ENCODE measurements around the gene ST8SIA4.

Gene ST8SIA4, protein sequence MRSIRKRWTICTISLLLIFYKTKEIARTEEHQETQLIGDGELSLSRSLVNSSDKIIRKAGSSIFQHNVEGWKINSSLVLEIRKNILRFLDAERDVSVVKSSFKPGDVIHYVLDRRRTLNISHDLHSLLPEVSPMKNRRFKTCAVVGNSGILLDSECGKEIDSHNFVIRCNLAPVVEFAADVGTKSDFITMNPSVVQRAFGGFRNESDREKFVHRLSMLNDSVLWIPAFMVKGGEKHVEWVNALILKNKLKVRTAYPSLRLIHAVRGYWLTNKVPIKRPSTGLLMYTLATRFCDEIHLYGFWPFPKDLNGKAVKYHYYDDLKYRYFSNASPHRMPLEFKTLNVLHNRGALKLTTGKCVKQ

DNA sequence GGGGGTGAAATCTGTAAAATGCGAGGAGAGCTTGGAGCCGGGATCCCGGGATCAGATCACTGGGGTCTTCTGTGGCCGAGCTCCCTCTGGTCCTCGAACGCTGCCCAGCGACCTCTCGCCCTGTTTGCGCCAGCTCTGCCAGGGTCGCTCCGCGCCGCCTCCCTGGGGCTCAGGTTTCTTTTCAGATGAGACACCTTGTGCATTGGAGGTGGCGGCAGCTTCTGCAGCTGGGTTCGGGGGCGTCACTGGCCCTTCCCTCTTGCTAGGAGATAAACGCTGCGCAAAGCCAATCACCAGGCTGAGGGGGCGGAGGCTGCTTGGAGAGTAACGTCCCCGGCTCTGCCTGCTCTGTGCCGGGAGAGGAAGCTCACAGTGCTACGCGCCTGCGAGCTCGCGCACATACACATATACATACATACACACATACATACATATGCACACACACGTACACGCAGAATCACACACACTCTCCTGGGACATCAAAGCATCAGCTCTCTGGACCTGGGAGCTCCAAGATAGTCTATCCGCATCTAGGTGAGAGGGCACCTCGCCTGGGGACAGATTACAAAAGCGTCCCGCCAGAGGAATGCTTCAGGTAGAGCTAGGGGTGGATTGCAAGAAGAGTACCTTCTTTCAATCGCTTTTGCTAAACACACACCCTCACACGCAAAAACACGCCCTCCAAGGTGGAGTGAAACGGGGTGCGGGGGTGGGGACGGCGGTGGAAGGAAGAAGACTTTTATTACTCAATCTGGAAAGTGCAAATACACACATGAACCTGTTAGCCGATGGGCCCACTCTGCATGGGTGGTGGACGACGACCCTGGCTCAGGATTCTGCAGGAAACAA is at the start of gene ST8SIA4:
TSS of gene ST8SIA4 (minus strand) at position 244 of the 849 bp plus-strand sequence. CDS start 327 bp downstream, outside the sequence.
- H3K36me3 Mint-ChIP-seq (ENCODE audit: low read depth) = peaks cover 60% of the 10 kb centered on the region
- DNase-seq = peak; percentile 88
- H3K27ac Mint-ChIP-seq = peak within 1 kb of the TSS; percentile 99
- peak within 1 kb of the TSS; percentile 93 for H3K4me3 Mint-ChIP-seq
- H3K4me1 Mint-ChIP-seq (ENCODE audit: low read depth) = peaks cover 47% of the 10 kb centered on the region
- H3K9me3 Mint-ChIP-seq = no peaks in the 10 kb centered on the region
- no peaks in the 10 kb centered on the region for H3K27me3 Mint-ChIP-seq

DNA sequence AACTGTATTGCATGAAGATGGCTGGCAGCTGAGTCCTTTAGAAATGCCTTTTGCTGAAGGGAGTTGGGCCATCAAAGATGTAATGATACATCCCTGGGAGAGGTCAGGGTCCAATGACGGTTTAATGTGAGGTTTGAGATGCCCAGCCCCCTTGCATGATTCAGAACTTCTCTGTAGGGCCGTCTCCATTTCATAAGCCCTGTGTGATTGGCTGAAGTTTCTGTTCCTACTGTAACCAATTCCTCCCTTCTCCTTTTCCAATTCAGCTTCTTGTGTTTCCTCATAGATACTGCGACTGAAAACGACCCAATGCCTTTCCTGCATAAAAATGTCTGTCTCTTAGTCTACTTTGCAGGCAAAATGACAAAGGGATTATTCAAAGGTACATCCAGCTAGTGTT is 47.9 kb upstream of the ST8SIA4 start:
- Mint-ChIP-seq H3K27me3 (no peaks in the 10 kb centered on the region), H3K4me3 (no peak overlapping the region), H3K36me3 (ENCODE audit: low read depth) (peaks cover 3% of the 10 kb centered on the region), H3K4me1 (ENCODE audit: low read depth) (no peaks in the 10 kb centered on the region), H3K27ac (no peak overlapping the region), H3K9me3 (peaks cover 13% of the 10 kb centered on the region)
- no peak for DNase-seq

DNA sequence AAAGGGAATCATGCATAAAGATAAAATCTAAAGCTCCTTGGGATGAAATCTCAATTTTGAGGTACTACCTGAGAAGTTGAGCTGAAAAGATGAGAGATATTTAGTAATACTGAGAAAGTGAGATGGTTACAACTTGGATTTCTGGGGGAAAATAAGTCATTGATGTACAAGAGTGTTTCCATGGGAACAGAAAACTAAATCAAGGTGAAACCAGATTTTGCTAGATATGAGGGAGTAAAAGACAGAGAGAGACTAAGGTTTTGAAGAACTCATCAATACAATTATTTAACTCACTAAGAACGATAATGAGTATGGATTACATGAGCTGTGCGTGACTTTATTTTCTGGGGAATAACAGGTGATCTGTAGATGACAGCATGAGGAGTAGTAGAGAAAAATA is 10.2 kb upstream of the ST8SIA4 start:
- Mint-ChIP-seq H3K4me3 (no peak overlapping the region), H3K9me3 (peaks cover 6% of the 10 kb centered on the region), H3K4me1 (ENCODE audit: low read depth) (peaks cover 32% of the 10 kb centered on the region), H3K36me3 (ENCODE audit: low read depth) (peaks cover 3% of the 10 kb centered on the region), H3K27me3 (no peaks in the 10 kb centered on the region), H3K27ac (peak overlapping the region; percentile 16)
- DNase-seq = no peak

DNA sequence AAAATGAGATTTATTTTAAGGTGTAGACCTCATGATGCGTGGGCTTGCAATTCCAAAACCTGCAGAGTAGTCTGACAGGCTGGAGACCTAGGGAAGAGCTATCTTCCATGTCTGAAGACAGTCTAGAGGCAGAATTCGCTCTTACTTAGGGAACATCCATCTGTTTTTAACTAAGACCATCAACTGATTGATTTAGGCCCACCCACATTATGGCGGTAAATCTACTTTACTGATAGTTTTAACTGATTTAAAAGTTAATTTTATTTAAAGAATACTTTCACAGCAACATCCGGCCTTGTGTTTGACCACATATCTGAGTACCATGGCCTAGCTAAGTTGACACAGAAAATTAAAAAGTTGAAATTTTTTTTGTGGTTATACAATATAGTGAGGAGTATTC is 6.0 kb upstream of the ST8SIA4 start:
- no peak overlapping the region for H3K4me3 Mint-ChIP-seq
- H3K27me3 Mint-ChIP-seq = no peaks in the 10 kb centered on the region
- no peak overlapping the region for H3K27ac Mint-ChIP-seq
- H3K9me3 Mint-ChIP-seq = no peaks in the 10 kb centered on the region
- DNase-seq = no peak
- H3K36me3 Mint-ChIP-seq (ENCODE audit: low read depth) = peaks cover 8% of the 10 kb centered on the region
- H3K4me1 Mint-ChIP-seq (ENCODE audit: low read depth) = peaks cover 55% of the 10 kb centered on the region

DNA sequence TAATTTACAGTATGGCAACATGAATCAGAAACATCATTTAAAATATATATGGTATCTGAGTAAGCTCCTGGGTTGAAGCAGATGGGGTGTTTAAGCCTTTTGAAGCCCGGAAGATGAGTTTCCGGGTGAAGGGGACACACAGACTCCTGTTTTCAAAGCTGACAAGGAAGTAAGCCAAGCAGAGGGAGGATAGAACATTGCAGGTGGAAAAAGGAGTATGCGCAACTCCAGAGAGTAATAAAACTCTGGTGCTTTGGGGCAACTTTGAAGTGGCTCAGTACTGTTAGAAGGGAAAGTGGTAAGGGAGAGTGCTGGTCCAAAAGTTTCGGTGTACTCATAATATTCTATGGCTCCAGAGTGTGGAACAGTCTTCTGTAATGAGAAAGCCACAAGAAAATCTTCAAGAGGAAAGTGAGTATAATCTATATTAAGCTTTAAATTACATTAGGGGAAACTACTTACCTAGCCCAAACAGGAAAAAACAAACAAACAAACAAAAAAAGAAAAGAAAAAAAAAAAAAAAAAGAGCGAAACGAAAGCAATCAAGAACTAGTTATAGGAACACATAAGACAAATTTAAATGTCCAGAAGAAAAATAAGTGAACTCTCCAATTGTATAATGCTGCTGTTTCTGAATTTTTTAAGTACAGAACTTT is 2.3 kb upstream of the ST8SIA4 start:
- H3K9me3 Mint-ChIP-seq = no peaks in the 10 kb centered on the region
- no peaks in the 10 kb centered on the region for H3K27me3 Mint-ChIP-seq
- H3K4me1 Mint-ChIP-seq (ENCODE audit: low read depth) = peaks cover 41% of the 10 kb centered on the region
- peak overlapping the region; percentile 99 for H3K27ac Mint-ChIP-seq
- DNase-seq = no peak
- peak overlapping the region; percentile 93 for H3K4me3 Mint-ChIP-seq
- H3K36me3 Mint-ChIP-seq (ENCODE audit: low read depth) = peaks cover 40% of the 10 kb centered on the region

DNA sequence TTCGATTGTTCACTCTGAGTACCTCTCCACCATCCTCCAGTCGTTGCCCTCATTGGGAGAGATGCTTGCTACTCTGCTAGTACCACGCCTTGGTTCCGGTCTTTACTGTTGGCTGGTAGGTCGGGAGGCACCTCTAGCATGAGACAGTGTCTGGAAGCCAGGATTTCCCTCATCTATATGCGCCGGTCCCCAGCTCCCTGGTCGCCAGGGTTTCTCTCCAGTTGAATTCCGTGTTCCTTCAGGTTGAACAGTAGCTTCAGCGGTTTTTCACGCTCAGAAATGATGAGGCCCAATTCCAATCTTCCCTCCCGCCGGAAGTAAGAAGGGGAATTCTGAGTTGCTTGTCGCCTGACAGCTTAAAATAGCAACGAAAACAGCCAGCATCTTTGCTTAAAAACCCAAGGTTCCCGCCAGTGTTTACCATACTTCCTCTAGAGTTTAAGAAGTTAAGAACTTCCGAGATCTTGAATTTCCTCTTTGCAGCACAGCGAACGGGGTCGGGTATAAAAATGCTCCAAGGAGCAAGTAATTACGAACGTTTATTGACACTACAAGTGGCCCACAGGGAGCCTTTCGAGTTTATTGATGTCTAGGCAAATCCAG is 1.3 kb upstream of the ST8SIA4 start:
- Mint-ChIP-seq H3K9me3 (no peaks in the 10 kb centered on the region), H3K4me1 (ENCODE audit: low read depth) (peaks cover 40% of the 10 kb centered on the region), H3K4me3 (peak overlapping the region; percentile 93), H3K27me3 (no peaks in the 10 kb centered on the region), H3K27ac (peak overlapping the region; percentile 99), H3K36me3 (ENCODE audit: low read depth) (peaks cover 50% of the 10 kb centered on the region)
- DNase-seq = peak; percentile 67

DNA sequence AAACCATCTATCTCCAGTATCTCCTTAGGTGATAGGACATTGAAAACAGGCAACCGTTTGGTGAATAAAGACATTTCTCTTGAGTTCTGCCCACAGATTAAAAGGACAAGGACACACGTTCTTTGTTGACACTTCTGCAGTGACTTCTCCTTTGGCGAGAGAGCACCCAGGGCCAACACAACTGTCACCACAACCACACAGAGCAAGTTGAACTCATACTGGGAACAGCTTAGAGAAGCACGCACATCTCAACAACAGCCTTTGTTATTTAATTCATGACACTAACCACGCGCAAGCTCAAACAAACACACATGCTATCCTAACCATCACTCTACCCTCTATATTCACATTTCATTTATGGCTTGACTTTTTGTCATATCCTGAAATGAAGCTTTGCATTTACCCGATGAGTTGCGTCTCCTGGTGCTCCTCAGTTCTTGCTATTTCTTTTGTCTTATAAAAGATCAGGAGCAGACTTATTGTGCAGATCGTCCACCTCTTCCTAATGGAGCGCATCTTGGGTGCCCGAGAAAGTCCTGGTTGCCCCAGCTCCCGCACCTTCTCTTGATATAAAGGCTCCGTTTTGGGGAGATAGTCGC is 543 bp downstream of the ST8SIA4 start:
- H3K9me3 Mint-ChIP-seq = no peaks in the 10 kb centered on the region
- H3K4me1 Mint-ChIP-seq (ENCODE audit: low read depth) = peaks cover 52% of the 10 kb centered on the region
- peaks cover 65% of the 10 kb centered on the region for H3K36me3 Mint-ChIP-seq (ENCODE audit: low read depth)
- H3K27ac Mint-ChIP-seq = peak overlapping the region; percentile 99
- peak; percentile 52 for DNase-seq
- H3K27me3 Mint-ChIP-seq = no peaks in the 10 kb centered on the region
- H3K4me3 Mint-ChIP-seq = peak overlapping the region; percentile 93

DNA sequence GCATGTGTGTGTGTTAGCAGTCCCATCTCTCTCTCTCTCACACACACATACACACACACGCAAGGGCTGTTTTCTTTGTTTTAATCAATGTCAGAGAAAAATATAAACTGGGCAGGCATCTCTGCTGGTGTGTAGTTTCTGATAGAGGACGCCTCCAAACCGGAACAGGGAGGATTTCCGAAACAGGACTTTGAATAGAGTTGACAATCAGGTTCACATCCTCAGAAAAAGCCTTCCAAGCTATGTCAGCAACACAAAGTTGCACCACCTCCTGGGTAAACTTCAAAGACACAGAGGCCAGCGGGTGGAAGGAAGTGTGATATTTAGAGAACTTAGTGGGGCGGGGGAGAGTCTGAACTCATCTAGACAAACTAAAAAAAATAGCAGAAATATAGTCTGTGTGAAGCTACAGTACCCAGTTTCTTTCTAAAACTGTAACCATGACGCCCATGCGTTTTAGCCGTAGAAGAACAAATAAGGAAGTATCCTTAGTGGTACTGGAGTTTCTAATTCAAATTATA is 1.2 kb downstream of the ST8SIA4 start:
- H3K27me3 Mint-ChIP-seq = no peaks in the 10 kb centered on the region
- H3K9me3 Mint-ChIP-seq = no peaks in the 10 kb centered on the region
- H3K4me3 Mint-ChIP-seq = peak overlapping the region; percentile 93
- peak overlapping the region; percentile 99 for H3K27ac Mint-ChIP-seq
- peaks cover 55% of the 10 kb centered on the region for H3K4me1 Mint-ChIP-seq (ENCODE audit: low read depth)
- peaks cover 67% of the 10 kb centered on the region for H3K36me3 Mint-ChIP-seq (ENCODE audit: low read depth)
- DNase-seq = peak; percentile 61

DNA sequence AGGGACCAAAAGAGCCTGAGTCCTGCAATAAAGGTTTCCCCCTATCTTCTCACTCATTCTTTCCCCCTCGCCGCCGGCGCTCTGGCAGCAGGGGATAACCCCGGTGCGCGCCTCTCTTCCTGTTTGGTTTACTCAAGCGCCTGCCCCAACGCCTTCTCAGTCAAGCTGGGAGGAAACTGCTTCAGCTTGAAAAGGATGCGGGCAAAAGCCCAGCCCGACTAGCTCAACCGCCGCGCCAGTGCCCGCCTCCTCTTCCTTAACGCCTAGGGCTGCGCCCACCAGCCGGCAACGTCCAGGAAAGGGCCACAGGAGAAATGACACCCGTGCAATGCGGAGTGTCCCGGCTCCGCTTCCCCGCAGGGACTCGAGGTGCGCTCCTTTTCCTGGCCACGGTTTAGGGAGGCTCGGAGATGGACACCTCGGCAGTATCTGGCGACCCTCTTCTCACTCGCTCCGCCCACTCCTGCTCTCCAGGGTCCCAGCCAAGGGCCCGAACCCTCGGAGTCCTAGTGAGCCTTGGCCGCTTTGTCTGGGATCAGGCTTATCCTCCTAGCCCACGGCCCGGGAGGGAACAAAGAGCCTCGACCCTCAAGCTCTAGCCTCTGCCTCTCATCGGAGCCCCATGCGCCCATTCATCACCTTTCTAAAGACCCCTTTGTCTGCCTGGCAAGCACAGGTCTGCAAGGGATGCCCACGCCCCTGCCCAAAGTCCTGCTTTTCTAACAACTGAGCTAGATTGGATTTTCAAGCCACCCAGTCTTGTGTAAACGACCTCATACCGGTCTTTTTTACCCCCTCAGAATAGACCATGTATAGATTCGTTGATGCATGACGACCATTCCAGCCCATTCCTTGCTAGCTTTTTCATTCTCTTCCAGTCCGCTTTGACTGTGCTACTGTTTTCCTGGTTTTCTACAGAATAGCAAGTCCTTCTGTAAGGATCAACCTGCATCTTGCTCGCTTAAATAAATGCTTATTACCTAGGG is 2.0 kb downstream of the ST8SIA4 start:
- peaks cover 54% of the 10 kb centered on the region for H3K4me1 Mint-ChIP-seq (ENCODE audit: low read depth)
- peak overlapping the region; percentile 93 for H3K4me3 Mint-ChIP-seq
- peak; percentile 91 for DNase-seq
- peaks cover 74% of the 10 kb centered on the region for H3K36me3 Mint-ChIP-seq (ENCODE audit: low read depth)
- peaks cover 3% of the 10 kb centered on the region for H3K9me3 Mint-ChIP-seq
- H3K27ac Mint-ChIP-seq = peak overlapping the region; percentile 99
- H3K27me3 Mint-ChIP-seq = no peaks in the 10 kb centered on the region

DNA sequence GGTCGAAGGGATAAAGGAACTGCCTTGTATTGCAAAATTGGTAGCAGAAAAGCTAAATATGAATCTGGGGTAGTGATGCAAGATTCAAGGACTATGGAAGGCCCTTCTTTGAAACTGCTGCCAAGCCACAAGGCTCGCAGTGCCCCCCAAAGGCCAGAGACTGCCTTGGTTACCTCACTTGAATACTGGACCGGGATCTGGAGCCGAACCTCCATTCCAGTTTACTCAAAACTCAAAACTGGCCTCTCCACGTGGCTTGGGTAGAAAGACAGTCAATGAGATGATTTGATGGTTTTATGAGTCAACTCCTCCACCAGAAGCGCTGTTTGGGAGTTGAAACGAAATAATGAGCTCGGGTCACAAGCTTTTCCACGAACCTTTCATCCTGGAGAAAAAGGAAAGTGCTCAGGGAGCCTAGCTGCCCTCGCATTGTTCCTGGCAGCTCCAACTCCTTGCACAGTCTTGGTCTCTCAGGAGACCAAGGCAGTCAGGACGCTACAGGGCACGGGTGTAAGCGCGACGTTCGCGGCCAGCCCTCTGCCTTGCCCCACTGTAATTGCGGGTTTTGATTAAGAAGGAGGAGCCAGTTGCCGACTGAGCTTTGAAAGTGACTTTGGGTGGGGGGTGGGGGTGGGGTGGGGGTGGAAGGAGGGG is 2.8 kb downstream of the ST8SIA4 start:
- H3K4me1 Mint-ChIP-seq (ENCODE audit: low read depth) = peaks cover 55% of the 10 kb centered on the region

DNA sequence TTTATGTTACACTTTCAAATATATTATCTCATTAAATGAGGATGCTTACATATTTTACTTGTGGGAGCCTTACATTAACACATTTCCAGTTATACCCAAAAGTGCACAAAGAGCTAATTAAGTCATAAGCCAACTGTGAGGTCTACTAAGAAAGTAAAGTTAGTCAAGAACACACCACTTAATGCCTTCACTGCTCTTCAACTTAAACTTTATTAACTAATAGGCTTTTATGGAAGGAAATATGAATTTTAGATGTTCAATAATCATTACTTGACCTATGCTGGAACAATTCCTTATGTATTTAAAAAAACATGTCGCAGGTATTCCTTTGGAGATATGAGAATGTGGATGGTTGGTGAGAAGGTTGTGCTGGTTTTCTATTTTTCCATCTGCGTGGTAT is 3.4 kb downstream of the ST8SIA4 start:
- Mint-ChIP-seq H3K27ac (peak overlapping the region; percentile 99), H3K9me3 (peaks cover 3% of the 10 kb centered on the region), H3K4me3 (peak overlapping the region; percentile 93), H3K4me1 (ENCODE audit: low read depth) (peaks cover 56% of the 10 kb centered on the region), H3K27me3 (no peaks in the 10 kb centered on the region), H3K36me3 (ENCODE audit: low read depth) (peaks cover 86% of the 10 kb centered on the region)
- DNase-seq = no peak

More for the DNA sequence above, 2.8 kb downstream of the ST8SIA4 start:
- peak overlapping the region; percentile 99 for H3K27ac Mint-ChIP-seq
- H3K4me3 Mint-ChIP-seq = peak overlapping the region; percentile 93
- DNase-seq = peak; percentile 87
- H3K36me3 Mint-ChIP-seq (ENCODE audit: low read depth) = peaks cover 81% of the 10 kb centered on the region
- H3K27me3 Mint-ChIP-seq = no peaks in the 10 kb centered on the region
- peaks cover 3% of the 10 kb centered on the region for H3K9me3 Mint-ChIP-seq

DNA sequence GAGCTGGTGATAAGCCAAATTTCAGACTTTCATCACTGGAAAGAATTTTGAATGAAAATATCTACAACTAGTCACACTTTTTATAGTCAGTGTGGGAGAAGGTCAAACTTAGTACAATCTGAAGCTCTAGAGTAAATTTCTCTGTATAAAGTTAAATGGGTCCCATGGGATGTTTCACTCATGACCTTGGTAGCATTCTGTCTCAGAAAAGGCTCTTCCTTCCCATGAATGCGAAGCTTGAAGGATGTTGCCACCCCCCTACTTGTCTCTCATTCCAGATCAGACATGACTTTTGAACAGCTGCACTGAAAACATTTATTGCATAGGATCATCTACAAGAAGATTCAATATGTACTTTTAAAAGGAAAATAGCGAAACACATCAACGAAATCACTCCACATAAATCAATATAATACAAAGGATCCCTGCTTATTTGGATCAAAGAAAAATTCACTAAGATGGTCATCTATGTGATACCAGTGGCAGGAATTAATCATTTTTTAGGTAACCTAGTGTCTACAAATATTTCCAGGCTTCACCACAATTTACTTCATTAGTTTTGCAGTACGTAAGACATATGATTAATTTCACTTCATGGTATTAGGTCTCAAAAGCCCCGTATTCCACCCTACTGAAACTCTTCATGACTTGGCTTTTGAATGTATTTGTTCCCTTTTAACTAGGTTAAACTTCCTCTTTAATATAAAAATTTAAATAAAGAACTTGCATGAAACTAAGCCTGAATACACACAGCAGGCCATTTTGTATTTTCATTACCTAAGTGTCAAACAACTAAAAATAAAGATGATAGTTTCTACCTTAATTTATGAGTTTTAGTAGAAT is 4.4 kb downstream of the ST8SIA4 start:
- no peak for DNase-seq

More for the DNA sequence above, 4.4 kb downstream of the ST8SIA4 start:
- Mint-ChIP-seq H3K36me3 (ENCODE audit: low read depth) (peaks cover 86% of the 10 kb centered on the region), H3K9me3 (peaks cover 3% of the 10 kb centered on the region), H3K27ac (peak overlapping the region; percentile 99), H3K4me3 (peak overlapping the region; percentile 93), H3K27me3 (no peaks in the 10 kb centered on the region), H3K4me1 (ENCODE audit: low read depth) (peaks cover 57% of the 10 kb centered on the region)

All from activated T-cell treated with anti-CD3 and anti-CD28 coated beads, Interleukin-2, amount 50 U/mL, for 24 hours (primary cell).